ENCODE measurements around the gene SSTR3. TPM values are rescaled to one million over a fixed set of nuclear protein-coding genes. Genes with fewer than 3 reads are reported as not detected.

Gene SSTR3
- total and polyA plus RNA-seq, 9 of the 15 experiments (the other 6 are each of a cell fraction or from before 2014, with no cell fraction given) = 0.03 TPM; not detected in 8

GRCh38 chr22:37199760-37200108, 12.5 kb downstream of the SSTR3 start (continued):
- peak in 1 of 2 experiments; percentile 69 for TF ChIP-seq AFF1 (IDR thresholded peaks at IDR 0.05; ENCODE audit: low read depth in 1 of 2, partially characterized antibody in 2 of 2)
- TF ChIP-seq, protein P1, sequence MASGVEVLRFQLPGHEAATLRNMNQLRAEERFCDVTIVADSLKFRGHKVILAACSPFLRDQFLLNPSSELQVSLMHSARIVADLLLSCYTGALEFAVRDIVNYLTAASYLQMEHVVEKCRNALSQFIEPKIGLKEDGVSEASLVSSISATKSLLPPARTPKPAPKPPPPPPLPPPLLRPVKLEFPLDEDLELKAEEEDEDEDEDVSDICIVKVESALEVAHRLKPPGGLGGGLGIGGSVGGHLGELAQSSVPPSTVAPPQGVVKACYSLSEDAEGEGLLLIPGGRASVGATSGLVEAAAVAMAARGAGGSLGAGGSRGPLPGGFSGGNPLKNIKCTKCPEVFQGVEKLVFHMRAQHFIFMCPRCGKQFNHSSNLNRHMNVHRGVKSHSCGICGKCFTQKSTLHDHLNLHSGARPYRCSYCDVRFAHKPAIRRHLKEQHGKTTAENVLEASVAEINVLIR (CRISPR knock-in tag; IDR thresholded peaks at IDR 0.05) = no peak
- peak; percentile 22; the same call in 1 of the 2 replicates for TF ChIP-seq CBFA2T3 (IDR thresholded peaks at IDR 0.05)
- no peak for TF ChIP-seq POLR2AphosphoS5 (IDR thresholded peaks at IDR 0.05; ENCODE audit: control insufficient read depth, insufficient read depth, low read depth, low read length)
- no peak for TF ChIP-seq ETV6 (IDR thresholded peaks at IDR 0.05; ENCODE audit: borderline replicate concordance in 1 of 2, low read depth in 2 of 2, low read length in 1 of 2)
- TF ChIP-seq ETV6 (CRISPR knock-in tag; IDR thresholded peaks at IDR 0.05; ENCODE audit: borderline replicate concordance) = no peak
- TF ChIP-seq SMAD2 (IDR thresholded peaks at IDR 0.05; ENCODE audit: low read depth, low read length) = no peak
- no peak for TF ChIP-seq ZNF444 (CRISPR knock-in tag; IDR thresholded peaks at IDR 0.05)
- TF ChIP-seq, protein P2, sequence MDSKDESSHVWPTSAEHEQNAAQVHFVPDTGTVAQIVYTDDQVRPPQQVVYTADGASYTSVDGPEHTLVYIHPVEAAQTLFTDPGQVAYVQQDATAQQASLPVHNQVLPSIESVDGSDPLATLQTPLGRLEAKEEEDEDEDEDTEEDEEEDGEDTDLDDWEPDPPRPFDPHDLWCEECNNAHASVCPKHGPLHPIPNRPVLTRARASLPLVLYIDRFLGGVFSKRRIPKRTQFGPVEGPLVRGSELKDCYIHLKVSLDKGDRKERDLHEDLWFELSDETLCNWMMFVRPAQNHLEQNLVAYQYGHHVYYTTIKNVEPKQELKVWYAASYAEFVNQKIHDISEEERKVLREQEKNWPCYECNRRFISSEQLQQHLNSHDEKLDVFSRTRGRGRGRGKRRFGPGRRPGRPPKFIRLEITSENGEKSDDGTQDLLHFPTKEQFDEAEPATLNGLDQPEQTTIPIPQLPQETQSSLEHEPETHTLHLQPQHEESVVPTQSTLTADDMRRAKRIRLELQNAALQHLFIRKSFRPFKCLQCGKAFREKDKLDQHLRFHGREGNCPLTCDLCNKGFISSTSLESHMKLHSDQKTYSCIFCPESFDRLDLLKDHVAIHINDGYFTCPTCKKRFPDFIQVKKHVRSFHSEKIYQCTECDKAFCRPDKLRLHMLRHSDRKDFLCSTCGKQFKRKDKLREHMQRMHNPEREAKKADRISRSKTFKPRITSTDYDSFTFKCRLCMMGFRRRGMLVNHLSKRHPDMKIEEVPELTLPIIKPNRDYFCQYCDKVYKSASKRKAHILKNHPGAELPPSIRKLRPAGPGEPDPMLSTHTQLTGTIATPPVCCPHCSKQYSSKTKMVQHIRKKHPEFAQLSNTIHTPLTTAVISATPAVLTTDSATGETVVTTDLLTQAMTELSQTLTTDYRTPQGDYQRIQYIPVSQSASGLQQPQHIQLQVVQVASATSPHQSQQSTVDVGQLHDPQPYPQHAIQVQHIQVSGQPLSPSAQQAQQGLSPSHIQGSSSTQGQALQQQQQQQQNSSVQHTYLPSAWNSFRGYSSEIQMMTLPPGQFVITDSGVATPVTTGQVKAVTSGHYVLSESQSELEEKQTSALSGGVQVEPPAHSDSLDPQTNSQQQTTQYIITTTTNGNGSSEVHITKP (IDR thresholded peaks at IDR 0.05; ENCODE audit: partially characterized antibody) = peak; percentile 92
- TF ChIP-seq BCOR (IDR thresholded peaks at IDR 0.05) = peak; percentile 76; the same call in 1 of the 2 replicates
- TF ChIP-seq E2F3 (CRISPR knock-in tag; IDR thresholded peaks at IDR 0.05) = no peak
- no peak for TF ChIP-seq EP300 (IDR thresholded peaks at IDR 0.05; ENCODE audit: low read length)
- no peak for TF ChIP-seq SUPT5H (IDR thresholded peaks at IDR 0.05)
- no peak for TF ChIP-seq KLF10 (CRISPR knock-in tag; IDR thresholded peaks at IDR 0.05)
- TF ChIP-seq ZNF146 (CRISPR knock-in tag; IDR thresholded peaks at IDR 0.05; ENCODE audit: unreplicated experiment) = no peak
- no peak for TF ChIP-seq KDM2B (CRISPR knock-in tag; IDR thresholded peaks at IDR 0.05)
- TF ChIP-seq, protein P3, sequence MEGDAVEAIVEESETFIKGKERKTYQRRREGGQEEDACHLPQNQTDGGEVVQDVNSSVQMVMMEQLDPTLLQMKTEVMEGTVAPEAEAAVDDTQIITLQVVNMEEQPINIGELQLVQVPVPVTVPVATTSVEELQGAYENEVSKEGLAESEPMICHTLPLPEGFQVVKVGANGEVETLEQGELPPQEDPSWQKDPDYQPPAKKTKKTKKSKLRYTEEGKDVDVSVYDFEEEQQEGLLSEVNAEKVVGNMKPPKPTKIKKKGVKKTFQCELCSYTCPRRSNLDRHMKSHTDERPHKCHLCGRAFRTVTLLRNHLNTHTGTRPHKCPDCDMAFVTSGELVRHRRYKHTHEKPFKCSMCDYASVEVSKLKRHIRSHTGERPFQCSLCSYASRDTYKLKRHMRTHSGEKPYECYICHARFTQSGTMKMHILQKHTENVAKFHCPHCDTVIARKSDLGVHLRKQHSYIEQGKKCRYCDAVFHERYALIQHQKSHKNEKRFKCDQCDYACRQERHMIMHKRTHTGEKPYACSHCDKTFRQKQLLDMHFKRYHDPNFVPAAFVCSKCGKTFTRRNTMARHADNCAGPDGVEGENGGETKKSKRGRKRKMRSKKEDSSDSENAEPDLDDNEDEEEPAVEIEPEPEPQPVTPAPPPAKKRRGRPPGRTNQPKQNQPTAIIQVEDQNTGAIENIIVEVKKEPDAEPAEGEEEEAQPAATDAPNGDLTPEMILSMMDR (IDR thresholded peaks at IDR 0.05 in 2 of 3, conservative IDR thresholded peaks at IDR 0.05 in 1 of 3; ENCODE audit: insufficient read depth in 2 of 3, low read depth in 1 of 3, low read length in 3 of 3) = peak in 1 of 3 experiments; percentile 19; a peak in 1 of 6 replicates

Measured in K562 (cell line).